ENCODE measurements around the gene FADS6.
"Not testable (repeated sequence)": the region's sequence is repeated elsewhere in the genome, so short reads cannot be mapped to it uniquely, and the experiment has no call there.

The FADS6 gene

GRCh38 chr17:74920642-74921025 lies 27.2 kb upstream of the FADS6 start:
- no peak for DNase-seq (ENCODE audit: low spot score)

DNA sequence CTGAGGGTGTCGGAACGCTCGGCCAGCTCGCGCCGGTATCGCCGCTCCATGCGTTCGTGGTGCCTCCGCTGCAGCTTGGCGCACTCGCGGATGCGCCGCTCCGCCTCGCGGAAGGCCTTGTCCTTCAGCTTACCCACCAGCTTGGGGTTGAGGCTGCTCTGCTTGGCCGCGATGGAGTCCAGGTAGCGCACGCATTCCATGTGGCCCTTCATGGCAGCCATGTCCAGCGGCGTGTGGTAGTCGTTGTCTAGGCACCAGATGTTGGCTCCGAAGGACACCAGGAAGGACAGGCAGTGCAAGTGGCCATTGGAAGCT lies 26.8 kb upstream of the FADS6 start:
- no peak for DNase-seq (ENCODE audit: low spot score)

DNA sequence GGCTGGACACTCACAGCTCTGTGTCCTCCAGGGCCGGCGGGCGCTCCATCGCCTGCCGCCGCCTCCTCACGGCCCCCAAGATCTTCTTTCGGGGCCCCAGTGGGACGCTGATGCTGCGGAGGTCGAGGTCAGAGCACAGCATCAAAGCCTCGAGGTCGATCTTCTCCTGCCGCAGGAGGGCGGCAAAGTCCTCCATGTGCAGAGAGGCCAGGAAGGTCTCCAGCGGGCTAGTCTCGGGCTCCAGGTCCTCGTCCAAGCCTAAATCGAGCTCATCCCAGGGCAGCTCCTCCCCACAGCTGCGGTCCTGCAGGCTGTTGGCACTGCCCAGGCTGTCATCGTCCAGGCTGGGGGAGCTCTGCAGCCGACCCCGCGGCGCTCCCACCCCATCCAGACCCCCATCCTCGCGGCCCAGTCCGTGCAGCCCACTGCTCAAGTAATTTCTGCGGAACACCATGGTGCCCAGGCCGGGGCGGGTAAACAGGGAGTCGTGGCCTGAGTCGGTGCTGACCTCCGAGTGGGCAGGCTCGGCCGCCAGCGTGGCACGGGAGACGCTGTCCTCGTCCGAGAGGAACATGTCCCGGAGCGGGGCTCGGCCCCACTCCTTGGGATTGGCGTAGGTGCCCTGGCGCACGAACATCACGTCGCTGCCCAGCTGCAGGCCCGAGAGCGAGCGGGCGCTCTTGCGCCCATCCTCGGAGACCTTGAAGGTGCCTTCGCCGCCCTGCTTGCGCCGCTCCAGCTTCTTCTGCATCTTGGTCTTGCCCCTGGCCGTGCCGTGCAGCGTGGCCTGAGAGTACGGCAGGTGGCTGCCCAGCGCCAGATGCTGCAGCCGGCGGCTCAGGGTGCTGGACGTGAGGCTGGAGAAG lies 26.2 kb upstream of the FADS6 start:
- DNase-seq (ENCODE audit: low spot score) = no peak

DNA sequence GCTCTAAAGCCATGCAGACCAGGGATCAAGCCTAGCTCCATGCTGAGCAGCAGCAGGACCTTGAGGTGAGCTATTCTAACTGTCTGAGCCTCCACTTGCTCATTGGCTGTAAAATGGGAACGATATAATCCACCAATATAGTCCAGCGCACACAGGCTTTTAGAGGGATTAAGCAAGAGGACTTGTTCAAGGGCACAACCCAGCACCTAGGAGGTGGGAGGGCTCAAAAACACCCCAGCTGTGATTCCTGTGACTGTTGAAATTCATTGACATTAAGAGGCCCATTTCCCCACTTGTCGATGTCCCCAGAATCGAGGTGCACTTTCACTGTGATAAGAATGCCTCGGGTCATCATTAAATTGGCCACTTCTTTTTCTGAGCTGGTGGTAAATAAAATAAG lies 25.5 kb upstream of the FADS6 start:
- DNase-seq (ENCODE audit: low spot score) = no peak

DNA sequence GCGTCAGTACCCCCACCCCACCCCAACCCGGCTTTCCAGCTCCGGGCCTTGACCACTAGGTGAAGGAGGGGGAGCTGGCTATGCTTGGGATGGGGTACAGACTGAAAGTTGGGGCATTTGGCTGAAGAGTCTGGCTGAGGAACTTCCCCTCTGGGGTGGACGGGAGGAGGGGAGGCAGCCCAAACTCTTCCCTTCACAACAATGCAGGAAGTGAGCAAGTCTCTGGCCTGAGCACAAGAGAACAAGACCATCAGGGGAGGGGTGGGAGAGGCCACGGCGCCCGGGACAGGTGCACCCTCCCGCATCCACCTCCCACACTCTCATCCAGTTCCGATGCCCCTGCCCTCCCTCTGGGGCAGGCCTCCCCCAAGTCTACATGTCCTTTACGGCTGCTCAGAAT lies 24.0 kb upstream of the FADS6 start:
- DNase-seq (ENCODE audit: low spot score) = no peak

- DNase-seq (ENCODE audit: low spot score) = no peak
Measured at GRCh38 chr17:74916851-74917199, 23.4 kb upstream of the FADS6 start.

GRCh38 chr17:74916136-74916850 lies 22.9 kb upstream of the FADS6 start:
- no peak for DNase-seq (ENCODE audit: low spot score)

- not testable (repeated sequence) for DNase-seq (ENCODE audit: low spot score)
Measured at GRCh38 chr17:74911423-74911822, 18.0 kb upstream of the FADS6 start.

DNA sequence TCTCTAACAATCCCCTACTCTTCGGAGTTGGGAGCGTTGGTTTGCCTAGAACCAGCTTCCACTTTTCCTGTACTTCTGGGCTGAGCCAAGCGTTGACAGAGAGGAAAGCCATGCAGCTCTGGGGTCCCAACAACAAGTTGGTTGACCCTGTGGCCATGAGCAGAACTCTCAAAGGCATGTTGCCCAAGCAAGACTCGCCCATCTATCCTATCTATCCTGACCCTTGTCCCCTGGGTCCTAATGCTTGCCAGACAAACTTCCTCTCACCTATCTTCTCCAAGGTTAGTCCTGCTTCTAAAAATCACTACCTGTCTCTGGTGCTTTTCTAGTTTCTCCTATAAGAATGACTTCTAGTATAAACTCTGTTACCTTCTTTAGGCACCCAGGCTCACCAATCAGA lies 15.7 kb upstream of the FADS6 start:
- DNase-seq (ENCODE audit: low spot score) = not testable (repeated sequence)

GRCh38 chr17:74907012-74907411 lies 13.6 kb upstream of the FADS6 start:
- DNase-seq (ENCODE audit: low spot score) = no peak

DNA sequence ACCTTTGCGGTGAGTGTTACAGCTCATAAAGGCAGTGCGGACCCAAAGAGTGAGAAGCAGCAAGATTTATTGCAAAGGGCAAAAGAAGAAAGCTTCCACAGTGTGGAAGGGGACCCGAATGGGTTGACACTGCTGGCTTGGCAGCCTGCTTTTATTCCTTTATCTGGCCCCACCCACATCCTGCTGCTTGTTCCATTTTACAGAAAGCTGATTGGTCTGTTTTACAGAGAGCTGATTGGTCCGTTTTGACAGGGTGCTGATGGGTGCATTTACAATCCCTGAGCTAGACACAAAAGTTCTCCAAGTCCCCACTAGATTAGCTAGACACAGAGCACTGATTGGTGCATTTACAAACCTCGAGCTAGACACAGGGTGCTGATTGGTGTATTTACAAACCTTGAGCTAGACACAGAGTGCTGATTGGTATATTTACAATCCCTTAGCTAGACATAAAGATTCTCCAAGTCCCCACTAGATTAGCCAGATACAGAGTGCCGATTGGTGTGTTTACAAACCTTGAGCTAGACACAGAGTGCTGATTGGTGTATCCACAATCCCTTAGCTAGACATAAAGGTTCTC lies 12.9 kb upstream of the FADS6 start:
- not testable (repeated sequence) for DNase-seq (ENCODE audit: low spot score)

GRCh38 chr17:74904687-74905409 lies 11.4 kb upstream of the FADS6 start:
- no peak for DNase-seq (ENCODE audit: low spot score)

GRCh38 chr17:74903671-74904070 lies 10.2 kb upstream of the FADS6 start:
- DNase-seq (ENCODE audit: low spot score) = no peak

- DNase-seq (ENCODE audit: low spot score) = no peak
Measured at GRCh38 chr17:74903034-74903433, 9.6 kb upstream of the FADS6 start.

- no peak for DNase-seq (ENCODE audit: low spot score)
Measured at GRCh38 chr17:74901353-74902135, 8.1 kb upstream of the FADS6 start.

- no peak for DNase-seq (ENCODE audit: low spot score)
Measured at GRCh38 chr17:74900208-74900607, 6.8 kb upstream of the FADS6 start.

GRCh38 chr17:74898376-74898946 lies 5.0 kb upstream of the FADS6 start:
- no peak for DNase-seq (ENCODE audit: low spot score)

DNA sequence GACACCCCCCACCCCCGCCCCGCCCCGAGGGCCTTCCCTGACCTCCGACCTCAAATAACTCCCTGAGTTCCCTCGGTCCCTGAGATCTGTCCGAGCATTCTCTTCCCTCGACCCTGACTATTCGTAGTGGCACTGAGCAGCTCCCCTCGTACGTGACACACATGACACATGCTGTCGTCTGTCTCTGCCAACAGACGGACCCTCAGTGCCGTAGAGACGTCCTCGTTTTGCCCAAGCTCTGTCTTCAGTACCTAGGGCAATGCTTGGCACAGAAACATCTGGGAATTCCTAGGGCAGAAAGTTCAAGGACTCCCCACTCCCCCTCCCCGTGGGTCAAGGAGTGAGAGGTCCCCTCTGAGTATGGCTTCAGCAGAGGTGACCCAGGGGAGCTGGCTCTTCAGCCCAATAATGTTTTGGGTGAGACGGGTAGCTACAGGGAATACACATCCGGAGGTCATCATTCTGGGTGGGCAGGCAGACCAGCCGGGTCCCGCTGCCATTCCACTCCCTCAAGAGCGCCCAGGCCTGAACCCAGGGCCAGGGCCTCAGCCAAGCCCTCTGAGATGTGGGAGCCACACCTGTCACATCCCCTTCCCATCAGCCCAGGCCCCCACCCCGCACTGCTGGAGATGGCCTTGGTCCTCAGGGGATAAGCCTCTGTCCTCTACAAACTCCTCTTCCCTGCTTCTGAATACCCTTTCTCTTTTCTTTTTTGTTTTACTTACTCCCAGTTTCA lies 671 bp upstream of the FADS6 start:
- no peak for DNase-seq (ENCODE audit: low spot score)

GRCh38 chr17:74892013-74892841 lies 1.2 kb downstream of the FADS6 start:
- DNase-seq (ENCODE audit: low spot score) = no peak

GRCh38 chr17:74890554-74890953 lies 2.9 kb downstream of the FADS6 start:
- DNase-seq (ENCODE audit: low spot score) = no peak
